Astrocyte (in vitro differentiated cells and primary cell): ENCODE data around the gene MKI67. TPM values are rescaled to one million over a fixed set of nuclear protein-coding genes. Genes with fewer than 3 reads are reported as not detected.

Experiments used
- DNase-seq: peaks from one replicate; pipeline ENCODE4 v3.0.0-alpha.2; 2010; ENCODE audit warnings: low read depth
- FAIRE-seq: peaks from 2 replicates; lab custom pipeline; 2011; peaks lifted over from hg19 to GRCh38; lab: Jason Lieb, UNC
- H2AFZ ChIP-seq: 2 replicates; pipeline ENCODE4 v1.6.0; 2012; ENCODE audit warnings: low read depth, low read length, inconsistent platforms
- H3K27ac ChIP-seq: 2 replicates; pipeline ENCODE4 v1.5.1; 2011; ENCODE audit warnings: low read depth, low read length, inconsistent platforms
- H3K27me3 ChIP-seq: 2 replicates; pipeline ENCODE4 v1.6.0; 2011; ENCODE audit warnings: low read length, inconsistent platforms; ENCODE audit not compliant: insufficient read depth
- H3K36me3 ChIP-seq: 2 replicates; pipeline ENCODE4 v1.5.1; 2011; ENCODE audit warnings: low read length, inconsistent platforms; ENCODE audit not compliant: insufficient read depth
- H3K4me1 ChIP-seq: 2 replicates; pipeline ENCODE4 v1.5.1; 2011; ENCODE audit warnings: low read length, inconsistent platforms; ENCODE audit not compliant: insufficient read depth
- H3K4me2 ChIP-seq: 2 replicates; pipeline ENCODE4 v1.6.0; 2012; ENCODE audit warnings: low read length, inconsistent platforms
- H3K4me3 ChIP-seq: 2 replicates; pipeline ENCODE4 v1.5.1; 2011; ENCODE audit warnings: low read depth, mild to moderate bottlenecking, low read length, inconsistent platforms; ENCODE audit not compliant: insufficient read depth
- H3K79me2 ChIP-seq: 2 replicates; pipeline ENCODE4 v1.6.0; 2012; ENCODE audit warnings: mild to moderate bottlenecking, low read length, inconsistent platforms; ENCODE audit not compliant: insufficient read depth
- H3K9ac ChIP-seq: 2 replicates; pipeline ENCODE4 v1.6.0; 2012; ENCODE audit warnings: mild to moderate bottlenecking, low read length, inconsistent platforms
- H3K9me3 ChIP-seq: 2 replicates; pipeline ENCODE4 v1.5.1; 2012; ENCODE audit warnings: low read depth, mild to moderate bottlenecking, low read length, inconsistent platforms; ENCODE audit not compliant: insufficient read depth
- H4K20me1 ChIP-seq: 2 replicates; pipeline ENCODE4 v1.6.0; 2012; ENCODE audit warnings: low read length, inconsistent platforms; ENCODE audit not compliant: insufficient read depth
- H3K27ac Mint-ChIP-seq: one replicate; pipeline ENCODE4 v1.8.0; 2021; ENCODE audit warnings: mild to moderate bottlenecking, mixed read lengths; ENCODE audit not compliant: unreplicated experiment
- H3K27me3 Mint-ChIP-seq: one replicate; pipeline ENCODE4 v1.8.0; 2021; ENCODE audit warnings: low read depth, mixed read lengths; ENCODE audit not compliant: unreplicated experiment
- H3K36me3 Mint-ChIP-seq: one replicate; pipeline ENCODE4 v1.8.0; 2021; ENCODE audit warnings: low read depth, mixed read lengths; ENCODE audit not compliant: unreplicated experiment
- H3K4me1 Mint-ChIP-seq: one replicate; pipeline ENCODE4 v1.8.0; 2021; ENCODE audit warnings: low read depth, mixed read lengths; ENCODE audit not compliant: unreplicated experiment
- H3K4me3 Mint-ChIP-seq: one replicate; pipeline ENCODE4 v1.8.0; 2021; ENCODE audit warnings: mild to moderate bottlenecking, moderate library complexity, mixed read lengths; ENCODE audit not compliant: unreplicated experiment
- H3K9me3 Mint-ChIP-seq: one replicate; pipeline ENCODE4 v1.8.0; 2021; ENCODE audit warnings: mild to moderate bottlenecking, mixed read lengths; ENCODE audit not compliant: unreplicated experiment
- EZH2 ChIP-seq: IDR thresholded peaks from 2 replicates; pipeline ENCODE4 v1.6.1; 2012; ENCODE audit warnings: mild to moderate bottlenecking, low read length, inconsistent platforms; ENCODE audit not compliant: insufficient read depth
- total RNA-seq: library from RNA; stranded (reverse); gene quantifications from 2 replicates; pipeline ENCODE4 v1.2.1, GENCODE V29; 2021
- TF ChIP-seq, protein P1 (sequence below): IDR thresholded peaks from 2 replicates; pipeline ENCODE4 v1.5.1; 2011; ENCODE audit warnings: low read depth, mild to moderate bottlenecking, inconsistent platforms, low read length, moderate library complexity; ENCODE audit not compliant: insufficient read depth

MKI67 gene
- total RNA-seq, 1 donor from 2014 or later: 4.6 TPM

DNA sequence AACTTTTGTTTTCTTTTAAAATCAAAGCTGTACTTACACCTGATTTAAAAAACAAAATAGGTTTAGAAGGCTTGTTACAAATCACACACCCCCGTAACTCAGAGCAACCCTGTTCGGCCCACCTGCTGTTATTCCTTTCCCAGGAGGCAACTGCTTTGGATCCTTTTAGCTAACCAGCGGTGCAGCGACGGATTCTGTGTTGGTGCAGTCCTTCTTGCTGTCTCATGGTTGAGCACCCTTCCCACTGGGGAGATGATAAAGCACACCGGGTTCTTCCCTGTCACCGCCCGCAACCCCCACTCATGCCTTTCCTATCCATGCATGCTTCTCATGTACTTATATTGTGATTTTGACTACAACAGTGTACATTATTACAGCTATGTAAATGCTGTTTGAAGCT is 24.8 kb upstream of the MKI67 start:
- Histone ChIP-seq H3K27ac (no peak overlapping the region), H3K4me2 (no peak overlapping the region), H3K9ac (no peak overlapping the region), H3K36me3 (no peaks in the 10 kb centered on the region), H4K20me1 (no peaks in the 10 kb centered on the region), H3K79me2 (no peaks in the 10 kb centered on the region), H3K27me3 (peaks cover 7% of the 10 kb centered on the region), H2AFZ (no peak overlapping the region), H3K9me3 (no peaks in the 10 kb centered on the region), H3K4me1 (peaks cover 3% of the 10 kb centered on the region), H3K4me3 (no peak overlapping the region)
- H3K4me3 Mint-ChIP-seq: peak overlapping the region; percentile 30
- DNase-seq (no peak), FAIRE-seq (no peak)
- H3K36me3 Mint-ChIP-seq: no peaks in the 10 kb centered on the region
- peaks cover 4% of the 10 kb centered on the region for H3K9me3 Mint-ChIP-seq
- peaks cover 45% of the 10 kb centered on the region for H3K27me3 Mint-ChIP-seq
- no peak overlapping the region for H3K27ac Mint-ChIP-seq
- no peak for TF ChIP-seq EZH2
- TF ChIP-seq, protein P1, sequence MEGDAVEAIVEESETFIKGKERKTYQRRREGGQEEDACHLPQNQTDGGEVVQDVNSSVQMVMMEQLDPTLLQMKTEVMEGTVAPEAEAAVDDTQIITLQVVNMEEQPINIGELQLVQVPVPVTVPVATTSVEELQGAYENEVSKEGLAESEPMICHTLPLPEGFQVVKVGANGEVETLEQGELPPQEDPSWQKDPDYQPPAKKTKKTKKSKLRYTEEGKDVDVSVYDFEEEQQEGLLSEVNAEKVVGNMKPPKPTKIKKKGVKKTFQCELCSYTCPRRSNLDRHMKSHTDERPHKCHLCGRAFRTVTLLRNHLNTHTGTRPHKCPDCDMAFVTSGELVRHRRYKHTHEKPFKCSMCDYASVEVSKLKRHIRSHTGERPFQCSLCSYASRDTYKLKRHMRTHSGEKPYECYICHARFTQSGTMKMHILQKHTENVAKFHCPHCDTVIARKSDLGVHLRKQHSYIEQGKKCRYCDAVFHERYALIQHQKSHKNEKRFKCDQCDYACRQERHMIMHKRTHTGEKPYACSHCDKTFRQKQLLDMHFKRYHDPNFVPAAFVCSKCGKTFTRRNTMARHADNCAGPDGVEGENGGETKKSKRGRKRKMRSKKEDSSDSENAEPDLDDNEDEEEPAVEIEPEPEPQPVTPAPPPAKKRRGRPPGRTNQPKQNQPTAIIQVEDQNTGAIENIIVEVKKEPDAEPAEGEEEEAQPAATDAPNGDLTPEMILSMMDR: no peak
- no peaks in the 10 kb centered on the region for H3K4me1 Mint-ChIP-seq

DNA sequence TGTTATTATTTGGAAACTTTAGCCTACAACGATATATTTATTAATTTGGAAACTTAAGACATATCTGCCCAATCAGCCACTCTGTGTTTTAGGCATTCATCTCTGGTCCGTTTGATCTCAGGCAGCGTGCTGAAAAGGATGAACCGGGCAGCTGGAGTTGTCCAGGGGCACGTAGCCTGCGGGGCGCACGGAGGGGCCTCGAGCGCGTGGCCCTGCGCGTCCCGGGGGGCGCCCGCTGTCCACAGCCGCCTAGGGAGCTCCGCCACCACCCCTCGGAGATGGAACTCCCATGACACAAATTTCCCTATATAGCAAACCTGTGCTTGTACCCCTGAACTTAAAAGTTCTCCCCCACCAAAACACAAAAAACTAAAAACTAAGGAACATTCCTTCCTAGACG is 24.3 kb upstream of the MKI67 start:
- peaks cover 2% of the 10 kb centered on the region for H3K9me3 Mint-ChIP-seq
- Histone ChIP-seq H2AFZ (peak overlapping the region; percentile 98), H3K79me2 (no peaks in the 10 kb centered on the region), H3K9me3 (no peaks in the 10 kb centered on the region), H4K20me1 (no peaks in the 10 kb centered on the region), H3K9ac (no peak overlapping the region), H3K4me2 (peak overlapping the region; percentile 96), H3K36me3 (no peaks in the 10 kb centered on the region), H3K27me3 (peaks cover 7% of the 10 kb centered on the region), H3K27ac (no peak overlapping the region), H3K4me3 (peak overlapping the region; percentile 66), H3K4me1 (peaks cover 3% of the 10 kb centered on the region)
- no peak for DNase-seq
- TF ChIP-seq EZH2: no peak
- TF ChIP-seq, protein P1: no peak
- FAIRE-seq: no peak
- H3K4me1 Mint-ChIP-seq: no peaks in the 10 kb centered on the region
- H3K27ac Mint-ChIP-seq: no peak overlapping the region
- peak overlapping the region; percentile 71 for H3K4me3 Mint-ChIP-seq
- H3K36me3 Mint-ChIP-seq: no peaks in the 10 kb centered on the region
- H3K27me3 Mint-ChIP-seq: peaks cover 43% of the 10 kb centered on the region

DNA sequence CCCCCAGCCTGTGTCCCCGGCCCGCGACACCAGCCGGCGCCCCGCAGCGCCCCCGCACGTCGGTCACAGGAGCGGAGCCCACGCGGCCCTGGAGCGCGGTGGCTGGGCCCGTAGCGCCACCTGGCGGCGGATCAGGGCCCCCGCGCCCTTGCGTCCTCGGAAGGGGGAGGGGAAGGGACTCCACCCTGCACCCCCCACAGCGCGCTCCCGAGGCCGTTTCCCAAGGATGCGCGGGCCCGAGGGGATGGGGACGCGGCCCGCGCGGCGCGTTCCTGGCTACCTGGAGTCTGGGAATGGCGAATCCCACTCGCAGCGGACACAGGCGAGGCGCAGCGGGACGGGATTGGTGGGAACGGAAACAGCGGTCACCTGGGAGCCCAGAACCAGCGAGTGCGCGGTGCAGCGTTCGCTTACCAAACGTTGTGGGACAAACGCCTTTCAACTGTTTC is 23.8 kb upstream of the MKI67 start:
- H3K36me3 ChIP-seq: no peaks in the 10 kb centered on the region
- no peaks in the 10 kb centered on the region for H3K4me1 Mint-ChIP-seq
- peaks cover 45% of the 10 kb centered on the region for H3K27me3 Mint-ChIP-seq
- H3K9me3 ChIP-seq: no peaks in the 10 kb centered on the region
- no peak for FAIRE-seq
- no peak overlapping the region for H3K27ac Mint-ChIP-seq
- H3K27ac ChIP-seq: no peak overlapping the region
- peak overlapping the region; percentile 96 for H3K4me2 ChIP-seq
- peak overlapping the region; percentile 59 for H3K9ac ChIP-seq
- peak overlapping the region; percentile 71 for H3K4me3 Mint-ChIP-seq
- peak overlapping the region; percentile 66 for H3K4me3 ChIP-seq
- H3K9me3 Mint-ChIP-seq: peaks cover 2% of the 10 kb centered on the region
- peaks cover 7% of the 10 kb centered on the region for H3K27me3 ChIP-seq
- TF ChIP-seq, protein P1: peak; percentile 44
- no peak for TF ChIP-seq EZH2
- H4K20me1 ChIP-seq: no peaks in the 10 kb centered on the region
- peak; percentile 28 for DNase-seq
- peak overlapping the region; percentile 98 for H2AFZ ChIP-seq
- H3K36me3 Mint-ChIP-seq: no peaks in the 10 kb centered on the region
- no peaks in the 10 kb centered on the region for H3K79me2 ChIP-seq
- H3K4me1 ChIP-seq: peaks cover 3% of the 10 kb centered on the region
